Measurements from ENCODE around the gene ACTR2.

- no peak for TF ChIP-seq POLR2A (IDR thresholded peaks at IDR 0.05)
- no peak for TF ChIP-seq CTCF (IDR thresholded peaks at IDR 0.05)
Observed at GRCh38 chr2:65265671-65266045, 38.0 kb downstream of the ACTR2 start.
